OCI-LY7 (cell line): Measurements from ENCODE around the gene SCNN1B.

ENCODE experiments used
- EZH2phosphoT487 ChIP-seq: fragments of 200-600 bp; sonication (generic); IDR thresholded peaks from 2 replicates; pipeline ENCODE4 v1.6.1; 2018; ENCODE audit warnings: low read depth, borderline replicate concordance, mild to moderate bottlenecking, mixed run types, antibody characterized with exemption, low read length, moderate library complexity, mixed read lengths
- TF ChIP-seq, protein P1 (sequence below): fragments of 200-600 bp; sonication (generic); conservative IDR thresholded peaks from 2 replicates; pipeline ENCODE4 v1.5.1; 2014; ENCODE audit warnings: mild to moderate bottlenecking, antibody characterized with exemption, low read length, moderate library complexity, mixed read lengths

DNA sequence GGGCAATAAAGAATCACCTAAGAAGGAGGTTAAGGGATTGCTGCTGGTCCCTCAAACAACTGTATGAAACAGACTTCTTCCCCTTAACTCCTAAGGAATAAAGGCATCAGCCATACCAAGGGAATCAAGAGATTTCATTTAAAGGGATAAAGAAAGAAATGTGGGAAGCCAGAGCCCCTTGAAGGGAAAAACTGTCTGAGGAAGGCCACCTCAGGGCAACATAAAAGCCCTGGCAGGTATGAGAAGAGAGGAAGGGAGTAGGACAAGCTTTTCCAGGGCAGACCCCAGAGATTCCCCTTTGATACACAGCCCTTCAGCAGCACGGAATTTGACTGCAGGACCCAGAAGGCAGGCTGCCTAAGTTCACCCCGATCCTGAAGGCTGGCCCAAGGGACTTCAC, 107.4 kb downstream of the SCNN1B start:
- TF ChIP-seq, protein P1, sequence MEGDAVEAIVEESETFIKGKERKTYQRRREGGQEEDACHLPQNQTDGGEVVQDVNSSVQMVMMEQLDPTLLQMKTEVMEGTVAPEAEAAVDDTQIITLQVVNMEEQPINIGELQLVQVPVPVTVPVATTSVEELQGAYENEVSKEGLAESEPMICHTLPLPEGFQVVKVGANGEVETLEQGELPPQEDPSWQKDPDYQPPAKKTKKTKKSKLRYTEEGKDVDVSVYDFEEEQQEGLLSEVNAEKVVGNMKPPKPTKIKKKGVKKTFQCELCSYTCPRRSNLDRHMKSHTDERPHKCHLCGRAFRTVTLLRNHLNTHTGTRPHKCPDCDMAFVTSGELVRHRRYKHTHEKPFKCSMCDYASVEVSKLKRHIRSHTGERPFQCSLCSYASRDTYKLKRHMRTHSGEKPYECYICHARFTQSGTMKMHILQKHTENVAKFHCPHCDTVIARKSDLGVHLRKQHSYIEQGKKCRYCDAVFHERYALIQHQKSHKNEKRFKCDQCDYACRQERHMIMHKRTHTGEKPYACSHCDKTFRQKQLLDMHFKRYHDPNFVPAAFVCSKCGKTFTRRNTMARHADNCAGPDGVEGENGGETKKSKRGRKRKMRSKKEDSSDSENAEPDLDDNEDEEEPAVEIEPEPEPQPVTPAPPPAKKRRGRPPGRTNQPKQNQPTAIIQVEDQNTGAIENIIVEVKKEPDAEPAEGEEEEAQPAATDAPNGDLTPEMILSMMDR: no peak
- TF ChIP-seq EZH2phosphoT487: no peak
